ENCODE measurements around the gene DBH.

GRCh38 chr9:133684936-133685361 is 48.8 kb downstream of the DBH start:
- TF ChIP-seq CTCF (IDR thresholded peaks at IDR 0.05) (no peak), POLR2A (IDR thresholded peaks at IDR 0.05) (no peak)
